Esophagus muscularis mucosa (tissue), 4 donors: ENCODE measurements around the gene SPIN1. TPM values are rescaled to one million over a fixed set of nuclear protein-coding genes. Genes with fewer than 3 reads are reported as not detected.

Experiments
- DNase-seq: peaks from one replicate; pipeline ENCODE4 v3.0.0-alpha.2; 2017; ENCODE audit errors: extremely low spot score
- H3K27ac ChIP-seq, 4 donors: fragments of 200-600 bp; sonication (generic); replicated peaks in 1 of 4; 1 replicate in 3 of 4; 2 replicates in 1 of 4; pipeline ENCODE4 v1.5.1; 2016 to 2019; ENCODE audit warnings: mild to moderate bottlenecking in 1 of 4
- H3K27me3 ChIP-seq, 4 donors: fragments of 200-600 bp; sonication (generic); one replicate each; pipeline versions ENCODE4 v1.5.1 to v1.6.0; 2016 to 2019
- H3K36me3 ChIP-seq, 4 donors: fragments of 200-600 bp; sonication (generic); one replicate each; pipeline ENCODE4 v1.5.1; 2016 to 2019
- H3K4me1 ChIP-seq, 4 donors: fragments of 200-600 bp; sonication (generic); one replicate each; pipeline ENCODE4 v1.5.1; 2016 to 2019
- H3K4me3 ChIP-seq, 4 donors: fragments of 200-600 bp; sonication (generic); 1 replicate in 2 of 4; 2 replicates in 2 of 4; pipeline ENCODE4 v1.5.1; 2016 to 2019; ENCODE audit warnings: mild to moderate bottlenecking in 4 of 4, moderate library complexity in 1 of 4
- H3K9me3 ChIP-seq, 4 donors: fragments of 200-600 bp; sonication (generic); 1 replicate in 3 of 4; 2 replicates in 1 of 4; pipeline ENCODE4 v1.5.1; 2016 to 2019
- CTCF ChIP-seq, 3 experiments: fragments of 200-600 bp in 2 of 3; fragments of 450-650 bp in 1 of 3; sonication (generic) in 2 of 3; IDR thresholded peaks; one replicate each; pipeline ENCODE4 v1.5.1; 2017 to 2019; ENCODE audit warnings: antibody characterized with exemption in 3 of 3, mild to moderate bottlenecking in 2 of 3, moderate library complexity in 1 of 3
- EP300 ChIP-seq: sonication (generic); formaldehyde crosslinking; IDR thresholded peaks from one replicate; pipeline ENCODE4 v1.6.1; 2017; ENCODE audit warnings: antibody characterized with exemption
- POLR2A ChIP-seq: fragments of 450-650 bp; IDR thresholded peaks from one replicate; pipeline ENCODE4 v1.6.1; 2017; ENCODE audit warnings: antibody characterized with exemption, moderate library complexity, mild to moderate bottlenecking, low read depth
- POLR2AphosphoS5 ChIP-seq, 2 donors: sonication (generic); formaldehyde crosslinking; IDR thresholded peaks; one replicate each; pipeline ENCODE4 v1.6.1; 2017; ENCODE audit warnings: antibody characterized with exemption in 2 of 2
- WGBS: methylation state at CpG from one replicate; pipeline ENCODE4 v1.1.5; 2018; 5-methylcytosine and 5-hydroxymethylcytosine counted together
- intact Hi-C: fragments of 100-400 bp; cut with DNase I; formaldehyde crosslinking; loops from one replicate; pipeline ENCODE4 v1.15.1; 2023
- total RNA-seq, 4 donors: library from RNA; depleted of rRNA; stranded (reverse); fragments of >200 nt; gene quantifications; one replicate each; pipeline versions ENCODE4 v1.1.0 to v1.2.1, GENCODE V29; 2016

Gene SPIN1
- total RNA-seq, 4 donors from 2014 or later = 68.5 to 100 (median 81.5) TPM

GRCh38 chr9:88468226-88468625 lies 80.0 kb downstream of the SPIN1 start:
- Histone ChIP-seq H3K27ac (no peak overlapping the region), H3K9me3 (no peaks in the 10 kb centered on the region), H3K4me3 (no peak overlapping the region), H3K36me3 (peaks cover 11 to 30% (median 21%) of the 10 kb centered on the region in 4 donors), H3K27me3 (no peaks in the 10 kb centered on the region), H3K4me1 (peaks cover 0 to 3% (median 0%) of the 10 kb centered on the region in 4 donors)
- 97% methylated on average over 9 of the region's 9 CpGs for WGBS
- intact Hi-C loops = no loop called here
- no peak for DNase-seq
- TF ChIP-seq POLR2AphosphoS5 (IDR thresholded peaks at IDR 0.05) (no peak), POLR2A (no peak), CTCF (IDR thresholded peaks at IDR 0.05) (no peak), EP300 (no peak)

GRCh38 chr9:88476491-88477271 lies 88.4 kb downstream of the SPIN1 start:
- intact Hi-C loops = loop anchor here (5.0 kb wide), 1 partner anchor 51 kb away; no protein-coding TSS in a partner anchor
- DNase-seq = no peak
- H3K27me3 ChIP-seq = no peaks in the 10 kb centered on the region
- peaks cover 0 to 46% (median 32%) of the 10 kb centered on the region in 4 donors for H3K36me3 ChIP-seq
- H3K4me3 ChIP-seq = no peak overlapping the region
- WGBS = 89% methylated on average over 11 of the region's 11 CpGs
- TF ChIP-seq POLR2AphosphoS5 (IDR thresholded peaks at IDR 0.05) (no peak), CTCF (IDR thresholded peaks at IDR 0.05) (no peak), POLR2A (no peak)
- no peaks in the 10 kb centered on the region for H3K4me1 ChIP-seq
- no peak overlapping the region for H3K27ac ChIP-seq
- no peaks in the 10 kb centered on the region for H3K9me3 ChIP-seq

- Histone ChIP-seq H3K4me1 (no peaks in the 10 kb centered on the region), H3K36me3 (peaks cover 0 to 43% (median 30%) of the 10 kb centered on the region in 4 donors), H3K9me3 (no peaks in the 10 kb centered on the region), H3K4me3 (no peak overlapping the region), H3K27me3 (no peaks in the 10 kb centered on the region), H3K27ac (no peak overlapping the region)
- TF ChIP-seq EP300 (no peak), POLR2AphosphoS5 (IDR thresholded peaks at IDR 0.05) (no peak), POLR2A (no peak), CTCF (IDR thresholded peaks at IDR 0.05) (no peak)
- intact Hi-C loops = loop anchor here (5.0 kb wide), 1 partner anchor 50 kb away; no protein-coding TSS in a partner anchor
- DNase-seq = no peak
- 93% methylated on average over 3 of the region's 3 CpGs for WGBS
Measured at GRCh38 chr9:88477300-88477751, 89.1 kb downstream of the SPIN1 start.

GRCh38 chr9:88478246-88478645 lies 90.0 kb downstream of the SPIN1 start:
- no peak for DNase-seq
- intact Hi-C loops = loop anchor here (5.0 kb wide), 1 partner anchor 49 kb away; no protein-coding TSS in a partner anchor
- TF ChIP-seq POLR2AphosphoS5 (IDR thresholded peaks at IDR 0.05) = no peak
- TF ChIP-seq POLR2A = no peak
- no peak for TF ChIP-seq CTCF (IDR thresholded peaks at IDR 0.05)
- TF ChIP-seq EP300 = no peak

More at GRCh38 chr9:88478246-88478645, 90.0 kb downstream of the SPIN1 start:
- Histone ChIP-seq H3K27me3 (no peaks in the 10 kb centered on the region), H3K9me3 (no peaks in the 10 kb centered on the region), H3K27ac (no peak overlapping the region), H3K4me3 (no peak overlapping the region), H3K36me3 (peaks cover 0 to 44% (median 24%) of the 10 kb centered on the region in 4 donors), H3K4me1 (no peaks in the 10 kb centered on the region)
- WGBS = 95% methylated on average over 3 of the region's 3 CpGs
